Upper lobe of left lung (tissue), 6 donors: ENCODE results near the gene EMILIN1. TPM values are rescaled to one million over a fixed set of nuclear protein-coding genes. Genes with fewer than 3 reads are reported as not detected.

Experiments used
- ATAC-seq, 2 donors: fragments of 200-7000 bp; cut with Tn5 transposase; one replicate each; pipeline ENCODE4 v1.9.1; 2022; ENCODE audit warnings: mild to moderate bottlenecking in 2 of 2, moderate library complexity in 2 of 2; ENCODE audit not compliant: low FRiP score in 2 of 2
- DNase-seq, 2 donors: peaks; one replicate each; pipeline ENCODE4 v3.0.0-alpha.2; 2019 to 2020
- H3K27ac ChIP-seq, 4 donors: fragments of 200-600 bp; sonication (generic); one replicate each; pipeline ENCODE4 v1.5.1; 2016 to 2019
- H3K27me3 ChIP-seq, 4 donors: fragments of 200-600 bp; sonication (generic); one replicate each; pipeline ENCODE4 v1.5.1; 2017 to 2019
- H3K36me3 ChIP-seq, 4 donors: fragments of 200-600 bp; sonication (generic); one replicate each; pipeline ENCODE4 v1.5.1; 2016 to 2019
- H3K4me1 ChIP-seq, 4 donors: fragments of 200-600 bp; sonication (generic); one replicate each; pipeline ENCODE4 v1.5.1; 2018 to 2019
- H3K4me3 ChIP-seq, 4 donors: fragments of 200-600 bp; sonication (generic); one replicate each; pipeline ENCODE4 v1.5.1; 2017 to 2019; ENCODE audit warnings: mild to moderate bottlenecking in 2 of 4, moderate library complexity in 1 of 4
- H3K9me3 ChIP-seq, 4 donors: fragments of 200-600 bp; sonication (generic); one replicate each; pipeline ENCODE4 v1.5.1; 2018 to 2019
- EP300 ChIP-seq, 4 donors: sonication (generic); formaldehyde crosslinking; IDR thresholded peaks; one replicate each; pipeline ENCODE4 v1.5.1; 2017; ENCODE audit warnings: antibody characterized with exemption in 4 of 4, control low read depth in 2 of 4
- POLR2A ChIP-seq, 4 donors: fragments of 450-650 bp; IDR thresholded peaks; one replicate each; pipeline ENCODE4 v1.5.1; 2016 to 2017; ENCODE audit warnings: antibody characterized with exemption in 4 of 4, mild to moderate bottlenecking in 2 of 4
- POLR2AphosphoS5 ChIP-seq, 2 donors: sonication (generic); formaldehyde crosslinking; IDR thresholded peaks; one replicate each; pipeline ENCODE4 v1.5.1; 2017; ENCODE audit warnings: antibody characterized with exemption in 2 of 2
- WGBS, 2 donors: methylation state at CpG; one replicate each; pipeline ENCODE4 v1.1.5; 2017 to 2018; 5-methylcytosine and 5-hydroxymethylcytosine counted together
- total RNA-seq, 6 donors: library from RNA; depleted of rRNA in 4 of 6; stranded (reverse); fragments of >200 nt in 4 of 6; gene quantifications; one replicate each; pipeline versions ENCODE4 v1.1.0 to v1.2.1, GENCODE V29; 2016 to 2021
- TF ChIP-seq, protein P1 (sequence below), 6 experiments: fragments of 450-650 bp in 4 of 6; fragments of 200-600 bp in 2 of 6; sonication (generic) in 2 of 6; IDR thresholded peaks; one replicate each; pipeline ENCODE4 v1.5.1; 2016 to 2019; ENCODE audit warnings: antibody characterized with exemption in 6 of 6
- donor health status: DM: no; HTN: no; CAD: no; lungs with moderate emphysema.
- donor health status: DM: no; HTN: yes; CAD: no; lungs with severe emphysema.

The EMILIN1 gene
- total RNA-seq, 6 donors from 2014 or later: 20.7 to 158 (median 49.0) TPM

DNA sequence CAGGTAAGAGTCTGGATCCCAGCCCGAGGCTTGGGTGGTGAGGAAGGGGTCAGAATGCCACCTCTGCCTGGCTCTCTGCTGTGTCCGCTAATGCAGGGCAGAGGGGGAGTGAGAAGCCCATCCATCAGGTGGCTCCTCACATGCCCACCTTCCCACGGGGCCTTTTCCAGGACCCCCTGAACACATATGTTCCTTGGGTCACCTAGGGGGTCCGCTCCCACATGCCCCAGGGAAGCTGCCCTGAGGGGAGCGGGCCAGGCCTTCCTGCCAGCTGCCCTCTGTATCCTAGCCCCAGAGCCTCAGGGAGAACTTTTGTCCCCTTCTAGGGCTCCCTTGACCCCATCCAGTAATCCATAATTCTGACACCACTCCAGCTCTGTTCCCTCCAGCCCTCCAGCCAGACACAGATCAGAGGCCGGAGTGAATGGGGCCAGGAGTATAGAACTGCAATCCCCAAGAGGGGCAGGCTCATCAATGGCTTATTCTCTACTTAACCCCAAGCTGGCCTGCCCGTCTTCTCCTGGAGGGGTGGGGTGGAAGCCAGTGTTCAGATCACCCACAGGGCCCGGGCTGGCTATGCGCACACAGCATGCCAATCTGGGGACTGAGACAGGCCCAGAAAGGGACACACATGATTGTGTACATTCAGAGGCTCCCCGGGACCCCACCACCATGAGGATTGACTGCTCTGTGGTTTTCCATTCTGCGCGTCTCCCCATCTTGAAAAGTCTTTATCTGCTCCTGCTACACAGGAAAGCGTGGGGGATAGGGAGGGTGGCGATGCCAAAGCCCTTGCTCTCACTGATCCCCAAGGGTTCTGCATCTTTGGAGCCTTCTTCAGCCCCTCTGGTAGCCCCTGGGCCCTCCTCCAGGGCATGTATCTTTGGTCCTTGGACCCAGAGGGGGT lies 1.1 kb downstream of the EMILIN1 start:
- 65 to 69% methylated on average over 14 of the region's 14 CpGs for WGBS, 2 donors
- H3K4me3 ChIP-seq: peak overlapping the region; percentile 31 to 52 (median 43)
- H3K36me3 ChIP-seq: no peaks in the 10 kb centered on the region
- no peaks in the 10 kb centered on the region for H3K27me3 ChIP-seq
- peak overlapping the region; percentile 66 to 96 (median 80) for H3K27ac ChIP-seq
- DNase-seq: no peak
- TF ChIP-seq EP300 (IDR thresholded peaks at IDR 0.05) (no peak), POLR2A (IDR thresholded peaks at IDR 0.05) (no peak), POLR2AphosphoS5 (IDR thresholded peaks at IDR 0.05) (no peak)
- TF ChIP-seq, protein P1, sequence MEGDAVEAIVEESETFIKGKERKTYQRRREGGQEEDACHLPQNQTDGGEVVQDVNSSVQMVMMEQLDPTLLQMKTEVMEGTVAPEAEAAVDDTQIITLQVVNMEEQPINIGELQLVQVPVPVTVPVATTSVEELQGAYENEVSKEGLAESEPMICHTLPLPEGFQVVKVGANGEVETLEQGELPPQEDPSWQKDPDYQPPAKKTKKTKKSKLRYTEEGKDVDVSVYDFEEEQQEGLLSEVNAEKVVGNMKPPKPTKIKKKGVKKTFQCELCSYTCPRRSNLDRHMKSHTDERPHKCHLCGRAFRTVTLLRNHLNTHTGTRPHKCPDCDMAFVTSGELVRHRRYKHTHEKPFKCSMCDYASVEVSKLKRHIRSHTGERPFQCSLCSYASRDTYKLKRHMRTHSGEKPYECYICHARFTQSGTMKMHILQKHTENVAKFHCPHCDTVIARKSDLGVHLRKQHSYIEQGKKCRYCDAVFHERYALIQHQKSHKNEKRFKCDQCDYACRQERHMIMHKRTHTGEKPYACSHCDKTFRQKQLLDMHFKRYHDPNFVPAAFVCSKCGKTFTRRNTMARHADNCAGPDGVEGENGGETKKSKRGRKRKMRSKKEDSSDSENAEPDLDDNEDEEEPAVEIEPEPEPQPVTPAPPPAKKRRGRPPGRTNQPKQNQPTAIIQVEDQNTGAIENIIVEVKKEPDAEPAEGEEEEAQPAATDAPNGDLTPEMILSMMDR (IDR thresholded peaks at IDR 0.05): no peak
- H3K9me3 ChIP-seq: no peaks in the 10 kb centered on the region
- H3K4me1 ChIP-seq: peaks cover 30 to 41% (median 33%) of the 10 kb centered on the region in 4 donors
- no peak for ATAC-seq

DNA sequence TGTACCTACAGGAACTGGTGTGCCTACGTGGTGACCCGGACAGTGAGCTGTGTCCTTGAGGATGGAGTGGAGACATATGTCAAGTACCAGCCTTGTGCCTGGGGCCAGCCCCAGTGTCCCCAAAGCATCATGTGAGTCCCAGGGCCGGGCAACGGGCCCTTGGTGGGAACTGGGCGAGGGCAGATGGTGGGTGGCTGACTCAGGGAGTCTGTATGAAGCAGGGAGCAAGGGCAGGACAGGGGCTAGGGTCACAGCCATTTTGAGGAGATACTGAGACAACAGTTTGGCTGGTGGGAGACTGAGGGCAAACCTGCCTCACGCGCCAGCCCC lies 1.7 kb downstream of the EMILIN1 start:
- Histone ChIP-seq H3K4me3 (peak overlapping the region in 3 of 4 donors; percentile 35 to 52 (median 51)), H3K9me3 (no peaks in the 10 kb centered on the region), H3K27ac (peak overlapping the region; percentile 66 to 96 (median 80)), H3K27me3 (no peaks in the 10 kb centered on the region), H3K36me3 (no peaks in the 10 kb centered on the region), H3K4me1 (peaks cover 30 to 36% (median 33%) of the 10 kb centered on the region in 4 donors)
- DNase-seq (no peak), ATAC-seq (no peak)
- 50 to 92% methylated on average over 3 to 7 of the region's 7 CpGs for WGBS, 2 donors
- TF ChIP-seq, protein P1 (IDR thresholded peaks at IDR 0.05): no peak
- TF ChIP-seq POLR2A (IDR thresholded peaks at IDR 0.05): no peak
- TF ChIP-seq EP300 (IDR thresholded peaks at IDR 0.05): no peak
- no peak for TF ChIP-seq POLR2AphosphoS5 (IDR thresholded peaks at IDR 0.05)

DNA sequence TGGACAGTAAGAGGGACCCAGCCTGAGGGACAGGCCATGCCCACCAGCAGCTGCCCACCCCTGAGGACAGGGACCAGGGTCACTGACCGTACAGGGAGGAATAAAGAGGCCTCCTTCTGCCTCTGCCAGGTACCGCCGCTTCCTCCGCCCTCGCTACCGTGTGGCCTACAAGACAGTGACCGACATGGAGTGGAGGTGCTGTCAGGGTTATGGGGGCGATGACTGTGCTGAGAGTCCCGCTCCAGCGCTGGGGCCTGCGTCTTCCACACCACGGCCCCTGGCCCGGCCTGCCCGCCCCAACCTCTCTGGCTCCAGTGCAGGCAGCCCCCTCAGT lies 2.2 kb downstream of the EMILIN1 start:
- TF ChIP-seq EP300 (IDR thresholded peaks at IDR 0.05) (no peak), POLR2AphosphoS5 (IDR thresholded peaks at IDR 0.05) (no peak)
- H3K4me1 ChIP-seq: peaks cover 30 to 39% (median 35%) of the 10 kb centered on the region in 4 donors
- ATAC-seq: no peak
- H3K4me3 ChIP-seq: peak overlapping the region in 3 of 4 donors; percentile 35 to 52 (median 51)
- WGBS, 2 donors: 93% methylated on average over 14 of the region's 14 CpGs; no CpG with 5 or more reads in 1 of the 2 donors
- no peaks in the 10 kb centered on the region for H3K27me3 ChIP-seq
- H3K36me3 ChIP-seq: no peaks in the 10 kb centered on the region
- no peaks in the 10 kb centered on the region for H3K9me3 ChIP-seq
- H3K27ac ChIP-seq: peak overlapping the region; percentile 24 to 96 (median 80)
- DNase-seq: peak in 1 of 2 donors; percentile 82

DNA sequence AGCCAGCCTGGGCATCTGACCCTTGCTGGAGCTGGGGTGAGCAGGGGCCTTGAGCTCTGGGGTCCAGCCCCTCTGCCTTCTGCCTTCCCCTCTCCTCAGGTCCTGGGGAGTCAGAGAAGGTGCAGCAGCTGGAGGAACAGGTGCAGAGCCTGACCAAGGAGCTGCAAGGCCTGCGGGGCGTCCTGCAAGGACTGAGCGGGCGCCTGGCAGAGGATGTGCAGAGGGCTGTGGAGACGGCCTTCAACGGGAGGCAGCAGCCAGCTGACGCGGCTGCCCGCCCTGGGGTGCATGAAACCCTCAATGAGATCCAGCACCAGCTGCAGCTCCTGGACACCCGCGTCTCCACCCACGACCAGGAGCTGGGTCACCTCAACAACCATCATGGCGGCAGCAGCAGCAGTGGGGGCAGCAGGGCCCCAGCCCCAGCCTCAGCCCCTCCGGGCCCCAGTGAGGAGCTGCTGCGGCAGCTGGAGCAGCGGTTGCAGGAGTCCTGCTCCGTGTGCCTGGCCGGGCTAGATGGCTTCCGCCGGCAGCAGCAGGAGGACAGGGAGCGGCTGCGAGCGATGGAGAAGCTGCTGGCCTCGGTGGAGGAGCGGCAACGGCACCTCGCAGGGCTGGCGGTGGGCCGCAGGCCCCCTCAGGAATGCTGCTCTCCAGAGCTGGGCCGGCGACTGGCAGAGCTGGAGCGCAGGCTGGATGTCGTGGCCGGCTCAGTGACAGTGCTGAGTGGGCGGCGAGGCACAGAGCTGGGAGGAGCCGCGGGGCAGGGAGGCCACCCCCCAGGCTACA lies 3.8 kb downstream of the EMILIN1 start:
- WGBS, 2 donors: 91 to 97% methylated on average over 6 to 30 of the region's 38 CpGs
- Histone ChIP-seq H3K36me3 (no peaks in the 10 kb centered on the region), H3K4me1 (peaks cover 26 to 47% (median 38%) of the 10 kb centered on the region in 4 donors), H3K4me3 (peak overlapping the region in 1 of 4 donors; percentile 51), H3K27me3 (no peaks in the 10 kb centered on the region), H3K9me3 (no peaks in the 10 kb centered on the region), H3K27ac (peak overlapping the region; percentile 68 to 86 (median 74))
- TF ChIP-seq POLR2AphosphoS5 (IDR thresholded peaks at IDR 0.05): no peak
- no peak for TF ChIP-seq EP300 (IDR thresholded peaks at IDR 0.05)
- DNase-seq: peak in 1 of 2 donors; percentile 85
- ATAC-seq: no peak

DNA sequence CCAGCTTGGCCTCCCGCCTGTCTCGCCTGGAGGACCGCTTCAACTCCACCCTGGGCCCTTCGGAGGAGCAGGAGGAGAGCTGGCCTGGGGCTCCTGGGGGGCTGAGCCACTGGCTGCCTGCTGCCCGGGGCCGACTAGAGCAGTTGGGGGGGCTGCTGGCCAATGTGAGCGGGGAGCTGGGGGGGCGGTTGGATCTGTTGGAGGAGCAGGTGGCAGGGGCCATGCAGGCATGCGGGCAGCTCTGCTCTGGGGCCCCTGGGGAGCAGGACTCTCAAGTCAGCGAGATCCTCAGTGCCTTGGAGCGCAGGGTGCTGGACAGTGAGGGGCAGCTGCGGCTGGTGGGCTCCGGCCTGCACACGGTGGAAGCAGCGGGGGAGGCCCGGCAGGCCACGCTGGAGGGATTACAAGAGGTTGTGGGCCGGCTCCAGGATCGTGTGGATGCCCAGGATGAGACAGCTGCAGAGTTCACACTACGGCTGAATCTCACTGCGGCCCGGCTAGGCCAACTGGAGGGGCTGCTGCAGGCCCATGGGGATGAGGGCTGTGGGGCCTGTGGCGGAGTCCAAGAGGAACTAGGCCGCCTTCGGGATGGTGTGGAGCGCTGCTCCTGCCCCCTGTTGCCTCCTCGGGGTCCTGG lies 4.5 kb downstream of the EMILIN1 start:
- no peaks in the 10 kb centered on the region for H3K36me3 ChIP-seq
- H3K27me3 ChIP-seq: no peaks in the 10 kb centered on the region
- ATAC-seq (no peak), DNase-seq (peak in 1 of 2 donors; percentile 76)
- peaks cover 30 to 52% (median 39%) of the 10 kb centered on the region in 4 donors for H3K4me1 ChIP-seq
- no peak overlapping the region for H3K4me3 ChIP-seq
- H3K27ac ChIP-seq: peak overlapping the region in 1 of 4 donors; percentile 70
- H3K9me3 ChIP-seq: no peaks in the 10 kb centered on the region
- 84 to 93% methylated on average over 17 to 26 of the region's 27 CpGs for WGBS, 2 donors
- TF ChIP-seq, protein P1 (IDR thresholded peaks at IDR 0.05): no peak
- TF ChIP-seq EP300 (IDR thresholded peaks at IDR 0.05) (no peak), POLR2A (IDR thresholded peaks at IDR 0.05) (no peak), POLR2AphosphoS5 (IDR thresholded peaks at IDR 0.05) (no peak)
